ENCODE measurements around the gene C20orf144. TPM values are rescaled to one million over a fixed set of nuclear protein-coding genes. Genes with fewer than 3 reads are reported as not detected.
A peak's percentile ranks its signal among the peaks of the same experiment; 100 is the strongest.
"Not testable (repeated sequence)": the region's sequence is repeated elsewhere in the genome, so short reads cannot be mapped to it uniquely, and the experiment has no call there.

The C20orf144 gene
- total RNA-seq (2014; rRNA removed; shearing (Covaris generic)): 0.12 TPM in 1 of 2 replicates, not detected in the other

DNA sequence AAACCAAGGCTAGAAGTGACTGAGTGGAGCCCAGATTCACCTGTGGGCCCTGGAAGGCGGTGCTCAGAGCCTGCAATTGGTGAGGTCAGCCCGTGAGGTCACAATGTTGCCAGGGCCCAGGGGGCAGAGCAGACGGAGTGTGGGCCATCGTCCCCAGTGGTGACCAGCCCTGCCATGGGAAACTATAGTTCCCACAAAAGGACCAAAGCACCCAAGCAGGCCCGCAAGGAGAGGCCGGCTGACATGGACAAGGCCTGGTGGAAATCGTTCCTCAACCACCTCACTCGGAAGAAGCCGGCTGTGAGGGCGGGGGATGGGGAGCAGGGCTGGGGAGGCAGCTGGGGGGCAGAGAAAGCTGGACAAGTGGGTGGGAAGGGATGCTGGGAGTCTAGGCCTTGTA, at the start of gene C20orf144:
Gene C20orf144, plus strand, starts transcription at position 156 of the 400 bp plus-strand sequence. Its CDS starts 19 bp downstream, at position 175.
- DNase-seq (ENCODE audit: low read depth): no peak

DNA sequence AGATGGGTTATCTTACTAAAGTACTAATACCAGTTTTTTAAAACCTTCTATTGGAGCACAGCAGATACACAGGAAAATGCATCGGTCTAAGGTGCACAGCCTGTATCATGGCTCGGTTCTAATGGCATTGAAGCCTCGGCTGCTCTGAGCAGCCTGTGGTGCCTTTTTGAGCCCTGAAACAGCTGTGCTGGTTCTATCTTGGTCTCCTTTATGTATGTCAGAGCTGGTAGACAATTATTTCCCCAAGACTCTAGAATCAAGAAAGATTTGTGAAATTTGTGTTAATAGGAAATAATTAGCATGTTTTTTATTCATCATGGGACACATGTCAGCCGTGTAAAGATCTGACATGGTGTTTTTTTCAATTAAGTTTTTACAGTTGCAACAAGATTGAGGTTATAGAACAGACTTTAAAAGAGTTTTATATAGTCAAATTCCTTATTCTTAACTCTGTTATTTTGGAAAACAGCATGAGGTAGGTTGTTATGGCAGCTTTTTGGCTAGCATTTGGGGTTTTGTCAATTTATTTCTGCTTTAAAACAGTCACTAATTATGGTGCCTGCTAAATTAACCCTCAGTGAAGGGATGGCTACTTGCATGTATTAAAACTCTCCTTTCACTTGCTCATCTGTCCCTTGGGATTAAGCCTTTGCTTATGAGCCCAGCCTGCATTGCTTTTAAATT, 40.3 kb upstream of the C20orf144 start:
- no peak for DNase-seq (ENCODE audit: low read depth)

DNA sequence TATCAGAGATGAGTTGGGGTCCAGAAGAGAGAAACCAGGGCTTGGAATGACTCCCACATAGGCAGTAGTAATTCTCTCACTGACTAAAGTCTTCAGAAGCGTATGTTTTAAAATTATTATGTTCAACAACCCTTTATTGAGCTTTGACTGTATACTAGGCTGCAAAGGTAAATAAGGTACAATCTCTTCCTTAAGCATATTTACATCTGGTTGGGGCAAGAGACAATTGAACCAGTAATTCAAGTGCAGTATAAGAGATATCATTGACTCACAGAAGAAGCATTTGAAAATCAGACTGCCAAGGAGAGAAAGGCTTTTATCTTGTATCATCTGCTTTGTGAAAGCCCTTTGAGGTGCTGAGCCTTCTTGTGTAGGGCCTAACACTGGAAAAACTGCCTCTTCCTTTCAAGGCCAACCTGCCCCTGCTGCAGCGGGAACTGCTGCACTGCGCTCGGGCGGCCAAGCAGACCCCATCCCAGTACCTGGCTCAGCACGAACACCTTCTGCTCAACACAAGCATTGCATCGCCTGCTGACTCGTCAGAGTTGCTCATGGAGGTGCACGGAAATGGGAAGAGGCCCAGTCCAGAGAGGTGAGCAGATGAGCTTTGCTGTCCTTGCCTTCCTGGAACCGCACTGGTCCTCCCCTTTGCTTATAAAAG, 39.3 kb upstream of the C20orf144 start:
- no peak for DNase-seq (ENCODE audit: low read depth)

DNA sequence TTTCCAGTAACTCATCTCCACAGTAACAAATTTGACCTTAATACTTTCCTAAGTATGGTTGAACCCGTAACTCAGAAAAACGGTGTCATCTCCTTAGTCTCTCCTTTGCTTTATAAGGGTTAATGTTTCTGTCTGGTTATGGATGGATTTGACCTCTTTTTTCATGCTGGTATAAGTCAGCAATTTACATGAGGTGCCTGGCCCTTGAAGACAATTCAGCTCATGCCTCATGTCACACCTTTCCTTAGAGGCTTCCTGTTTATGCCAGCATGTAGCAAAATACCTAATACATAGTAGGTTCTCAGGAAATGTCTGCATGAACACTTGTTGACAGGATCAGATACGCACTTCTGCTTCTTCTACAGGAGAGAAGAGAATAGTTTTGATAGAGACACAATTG, 37.7 kb upstream of the C20orf144 start:
- no peak for DNase-seq (ENCODE audit: low read depth)

DNA sequence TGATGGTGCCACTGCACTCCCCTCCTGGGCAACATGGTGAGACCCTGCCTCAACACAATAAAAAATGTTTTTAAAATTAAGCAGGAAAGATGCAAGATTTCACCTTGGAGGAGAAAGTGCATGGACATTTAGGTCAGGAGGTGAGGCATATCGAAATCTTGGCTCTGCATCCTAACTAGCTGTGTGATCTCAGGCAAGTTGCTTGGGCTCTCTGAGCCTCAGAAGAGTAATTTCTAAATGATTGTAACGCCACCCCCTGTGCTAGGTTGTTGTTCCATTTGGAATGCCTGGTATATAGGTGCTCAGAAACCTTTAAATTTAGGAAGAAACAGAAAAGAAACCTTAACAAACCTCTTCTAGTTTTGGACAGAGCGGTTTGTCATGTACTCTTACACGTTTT, 35.9 kb upstream of the C20orf144 start:
- DNase-seq (ENCODE audit: low read depth): no peak

DNA sequence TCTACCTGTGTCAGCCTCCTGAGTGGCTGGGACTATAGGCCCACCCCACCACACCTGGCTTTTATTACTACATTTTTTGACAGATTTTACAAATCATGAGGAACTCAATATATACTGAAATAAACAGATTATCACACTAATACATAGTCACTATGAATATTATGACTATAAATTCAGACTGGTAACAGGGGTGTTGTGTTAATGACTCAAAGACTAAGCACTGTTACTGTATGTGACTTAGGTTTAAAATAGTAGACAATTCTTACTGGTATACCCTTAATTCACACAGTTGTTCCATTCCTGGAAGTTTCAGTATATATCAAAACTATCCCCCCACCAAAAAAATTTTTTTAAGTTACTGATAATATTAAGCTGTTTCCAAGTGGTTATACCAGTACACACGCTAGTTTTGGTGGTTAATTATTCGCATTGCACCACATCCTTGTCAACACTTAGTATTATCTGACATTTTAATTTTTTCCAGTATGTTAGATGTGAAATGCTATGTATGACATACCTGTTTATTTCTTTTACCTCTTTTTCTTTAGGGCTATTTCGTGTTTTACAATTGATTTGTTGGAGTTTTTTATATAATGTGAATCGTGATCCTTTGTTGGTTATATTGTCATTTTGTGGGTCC, 34.4 kb upstream of the C20orf144 start:
- DNase-seq (ENCODE audit: low read depth): no peak

DNA sequence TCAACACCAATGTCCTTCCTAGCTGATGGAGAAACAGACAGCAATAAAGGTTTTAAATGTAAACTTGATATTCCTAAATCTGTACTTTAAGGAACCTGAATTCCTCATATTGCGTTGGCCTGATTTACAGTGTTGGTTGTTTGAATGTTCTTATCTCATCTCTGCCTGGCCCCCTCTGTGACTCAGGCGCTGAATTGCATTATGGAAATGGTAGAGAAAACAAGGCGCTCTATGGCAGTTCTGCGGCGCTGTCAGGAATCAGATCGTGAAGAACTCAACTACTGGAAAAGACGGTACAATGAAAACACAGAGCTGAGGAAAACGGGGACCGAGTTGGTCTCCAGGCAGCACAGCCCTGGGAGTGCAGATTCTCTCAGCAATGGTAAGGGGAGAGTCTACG, 32.6 kb upstream of the C20orf144 start:
- DNase-seq (ENCODE audit: low read depth): no peak

DNA sequence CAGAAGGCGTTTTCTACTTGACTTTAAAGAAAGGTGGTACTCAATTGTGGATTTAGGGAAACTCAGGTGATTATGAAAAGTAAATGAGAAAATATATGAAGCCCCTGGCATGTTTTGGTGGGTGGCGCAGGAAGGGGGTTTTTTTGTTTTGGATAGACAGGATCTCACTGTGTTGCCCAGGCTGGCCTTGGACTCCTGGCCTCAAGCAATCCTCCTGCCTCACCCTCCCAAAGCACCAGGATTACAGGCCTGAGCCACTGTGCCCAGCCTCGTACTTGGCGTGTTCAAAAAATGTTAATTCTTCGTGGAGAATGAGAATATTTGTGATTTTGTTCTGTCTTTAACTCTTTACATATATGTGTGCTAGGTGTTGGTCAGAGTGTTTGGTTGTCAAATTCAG, 32.1 kb upstream of the C20orf144 start:
- DNase-seq (ENCODE audit: low read depth): no peak

DNA sequence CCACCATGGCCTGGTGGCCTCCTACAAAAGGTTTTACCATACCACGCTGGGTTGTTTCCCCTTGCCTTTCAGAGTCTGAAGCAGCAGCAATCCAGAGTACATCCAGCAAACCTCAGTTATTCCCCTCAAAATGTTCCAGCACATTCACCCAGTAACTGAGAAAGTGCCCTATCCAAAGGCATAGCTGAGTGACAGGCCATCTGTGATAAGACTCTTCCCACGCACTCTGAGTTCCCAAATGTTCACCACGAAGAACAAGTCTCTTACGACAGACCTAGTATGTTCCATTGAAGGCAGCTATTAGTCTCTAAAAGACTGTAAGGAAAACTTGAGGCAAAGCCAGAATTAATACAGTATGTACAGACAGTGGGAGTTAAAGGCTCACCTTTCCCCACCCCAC, 31.6 kb upstream of the C20orf144 start:
- no peak for DNase-seq (ENCODE audit: low read depth)

DNA sequence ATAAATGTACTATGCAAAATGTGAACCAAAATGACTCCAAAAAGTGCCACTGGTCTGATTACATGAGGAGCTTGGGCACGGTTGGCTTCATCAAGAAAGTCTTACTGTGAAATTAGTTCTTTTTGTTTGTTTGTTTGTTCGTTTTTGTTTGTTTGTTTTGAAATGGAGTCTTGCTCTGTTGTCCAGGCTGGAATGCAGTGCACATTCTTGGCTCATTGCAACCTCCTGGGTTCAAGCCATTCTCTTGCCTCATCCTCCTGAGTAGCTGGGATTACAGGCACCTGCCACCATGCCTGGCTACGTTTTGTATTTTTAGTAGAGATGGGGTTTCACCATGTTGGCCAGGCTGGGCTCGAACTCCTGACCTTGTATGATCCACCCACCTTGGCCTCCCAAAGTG, 30.2 kb upstream of the C20orf144 start:
- not testable (repeated sequence) for DNase-seq (ENCODE audit: low read depth)

DNA sequence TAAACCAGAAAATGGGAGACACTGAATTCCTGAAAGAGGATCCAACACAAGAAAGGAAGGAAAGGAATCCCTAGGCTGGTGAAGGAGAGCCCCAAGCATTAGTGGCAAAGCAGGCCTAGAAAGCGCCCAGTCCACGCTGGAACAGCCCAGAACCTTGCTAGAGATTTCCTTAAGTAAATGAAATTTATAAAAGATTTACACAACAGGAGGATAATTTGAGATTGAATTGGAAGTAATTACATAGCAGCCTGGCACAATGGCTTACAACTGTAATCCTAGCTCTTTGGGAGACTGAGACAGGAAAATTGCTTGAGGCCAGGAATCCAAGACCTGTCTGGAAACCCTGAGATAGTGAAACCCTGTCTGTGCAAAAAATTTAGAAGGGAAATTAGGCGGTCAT, 26.8 kb upstream of the C20orf144 start:
- DNase-seq (ENCODE audit: low read depth): no peak

DNA sequence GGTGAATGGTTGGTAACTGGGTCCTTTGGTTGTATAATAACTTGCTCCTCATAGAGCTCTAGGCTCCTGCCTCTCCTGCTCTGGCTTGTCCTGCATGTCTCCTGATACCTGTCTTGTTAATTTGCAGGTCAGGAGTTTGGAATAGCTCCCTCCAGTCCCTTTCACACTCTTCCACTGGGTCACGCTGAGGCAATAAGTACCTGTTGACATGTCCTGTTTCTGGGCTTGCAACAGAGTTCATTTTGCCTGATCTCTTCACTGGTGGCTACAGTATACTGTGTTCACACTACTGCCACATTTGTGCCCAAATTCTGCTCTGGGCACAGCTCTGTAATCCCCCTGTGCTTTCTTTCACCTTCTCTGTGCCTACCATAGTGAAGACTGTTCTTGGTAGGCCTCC, 25.4 kb upstream of the C20orf144 start:
- no peak for DNase-seq (ENCODE audit: low read depth)

DNA sequence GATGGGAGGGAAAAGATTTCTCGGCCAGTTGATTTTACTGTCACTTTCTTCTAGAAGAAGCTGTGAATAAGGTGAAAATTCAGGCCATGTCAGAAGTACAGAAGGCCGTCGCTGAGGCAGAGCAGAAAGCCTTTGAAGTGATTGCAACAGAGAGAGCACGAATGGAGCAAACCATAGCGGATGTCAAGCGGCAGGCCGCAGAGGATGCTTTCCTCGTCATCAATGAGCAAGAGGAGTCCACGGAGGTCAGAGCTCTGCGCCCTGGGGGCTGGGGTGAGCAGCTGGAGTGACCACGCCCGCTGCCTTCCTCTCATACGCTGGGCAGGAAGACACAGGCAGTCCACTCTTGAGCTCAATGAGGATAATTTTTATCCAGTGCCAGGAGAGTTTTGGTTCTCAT, 21.8 kb upstream of the C20orf144 start:
- no peak for DNase-seq (ENCODE audit: low read depth)

DNA sequence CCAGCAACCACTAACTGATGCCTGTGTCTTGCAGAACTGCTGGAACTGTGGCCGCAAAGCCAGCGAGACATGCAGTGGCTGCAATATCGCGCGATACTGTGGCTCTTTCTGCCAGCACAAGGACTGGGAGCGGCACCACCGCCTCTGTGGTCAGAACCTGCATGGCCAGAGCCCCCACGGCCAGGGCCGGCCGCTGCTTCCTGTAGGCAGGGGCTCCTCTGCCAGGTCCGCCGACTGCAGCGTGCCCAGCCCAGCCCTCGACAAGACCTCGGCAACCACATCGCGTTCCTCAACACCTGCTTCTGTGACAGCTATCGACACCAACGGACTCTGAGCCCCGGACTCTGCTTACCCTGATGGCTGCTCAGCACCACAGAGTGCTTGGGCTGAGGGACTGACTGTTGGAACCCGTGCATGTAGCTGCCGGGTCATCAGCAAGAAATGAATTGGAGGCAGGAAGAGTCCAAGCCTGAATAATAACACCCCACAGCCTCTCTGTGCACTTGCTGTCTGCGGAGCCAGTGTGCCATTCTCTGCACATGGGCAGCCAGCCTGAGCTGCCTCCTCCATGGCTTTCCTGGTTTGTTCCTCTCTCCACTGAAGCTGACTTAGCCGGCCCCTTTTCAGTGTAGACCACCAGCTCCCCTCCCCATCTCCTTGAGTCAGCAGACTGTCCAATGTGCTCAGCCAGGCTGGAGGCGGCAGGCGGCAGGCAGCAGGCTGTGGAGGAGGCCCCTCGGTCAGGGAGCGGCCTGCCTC, 17.6 kb upstream of the C20orf144 start:
- no peak for DNase-seq (ENCODE audit: low read depth)

DNA sequence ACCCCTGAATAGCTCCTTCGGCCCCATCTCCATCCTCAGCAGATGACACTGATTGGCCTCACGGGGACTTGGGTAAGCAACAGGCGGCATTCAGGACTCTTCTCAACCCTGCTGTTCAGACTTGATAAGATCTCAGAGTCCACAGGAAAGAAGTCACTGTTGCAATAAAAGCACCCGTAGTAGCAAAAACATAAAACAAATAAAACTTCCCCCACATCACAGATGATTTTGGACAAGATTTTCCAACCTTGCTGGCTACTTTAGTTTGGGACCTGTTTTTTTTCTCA, 17.1 kb upstream of the C20orf144 start:
- DNase-seq (ENCODE audit: low read depth): no peak

DNA sequence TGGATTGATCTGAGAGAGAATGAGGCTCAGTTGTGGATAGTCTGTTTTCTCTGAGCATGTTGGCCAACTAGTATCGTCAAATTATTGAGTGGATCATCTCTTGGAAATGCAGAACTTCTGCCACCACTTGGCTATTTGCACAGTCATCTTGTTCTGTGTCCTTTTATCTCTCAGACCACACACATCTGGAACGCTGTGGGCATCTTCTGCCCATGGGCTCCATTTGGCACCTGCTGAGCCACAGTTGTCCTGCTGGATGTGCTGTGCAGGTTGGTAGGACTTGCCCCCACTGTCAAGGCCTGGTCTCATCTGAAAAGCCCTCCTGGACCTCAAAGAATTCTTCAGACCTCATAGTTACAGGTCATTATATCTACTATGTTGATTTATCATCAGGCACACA, 16.7 kb upstream of the C20orf144 start:
- no peak for DNase-seq (ENCODE audit: low read depth)

DNA sequence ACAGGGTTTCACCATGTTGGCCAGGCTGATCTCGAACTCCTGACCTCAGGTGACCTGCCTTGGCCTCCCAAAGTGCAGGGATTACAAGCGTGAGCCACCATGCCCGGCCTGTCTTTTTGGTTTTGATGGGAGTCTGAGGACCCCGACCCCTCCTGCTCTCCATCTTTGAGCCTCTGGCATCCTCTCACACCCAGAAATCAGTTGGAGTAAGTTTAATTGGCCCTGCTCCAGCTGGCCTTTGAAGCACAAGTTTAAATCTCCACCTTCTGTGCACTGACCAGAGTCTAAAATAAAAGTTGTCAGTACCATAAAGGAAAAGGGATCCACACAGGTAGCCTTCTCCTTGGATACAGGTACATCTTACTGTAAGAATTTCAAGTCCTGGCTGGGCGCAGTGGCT, 15.9 kb upstream of the C20orf144 start:
- no peak for DNase-seq (ENCODE audit: low read depth)

DNA sequence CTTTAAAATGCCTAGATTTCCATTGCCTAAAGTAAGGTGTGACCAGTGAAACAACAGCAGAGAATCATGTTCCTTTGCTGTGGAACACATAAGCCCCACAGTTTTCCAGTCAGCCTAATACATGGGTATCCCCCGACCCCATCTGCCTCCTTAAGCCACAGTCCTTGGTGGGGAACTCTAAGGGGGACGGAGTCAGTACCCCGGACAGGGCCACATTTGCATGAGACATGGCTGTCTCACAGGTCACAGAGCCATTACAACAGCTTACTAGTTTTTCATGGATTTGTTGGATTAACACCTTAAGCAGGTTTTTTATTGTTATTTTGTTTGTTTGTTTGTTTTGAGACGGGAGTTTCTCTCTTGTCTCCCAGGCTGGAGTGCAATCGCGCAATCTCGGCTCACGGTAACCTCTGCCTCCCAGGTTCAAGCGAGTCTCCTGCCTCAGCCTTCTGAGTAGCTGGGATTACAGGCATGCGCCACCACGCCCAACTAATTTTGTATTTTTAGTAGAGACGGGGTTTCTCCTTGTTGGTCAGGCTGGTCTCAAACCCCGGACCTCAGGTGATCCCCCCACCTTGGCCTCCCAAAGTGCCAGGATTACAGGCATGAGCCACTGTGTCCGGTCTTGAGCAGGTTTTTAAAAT, 15.0 kb upstream of the C20orf144 start:
- DNase-seq (ENCODE audit: low read depth): not testable (repeated sequence)

DNA sequence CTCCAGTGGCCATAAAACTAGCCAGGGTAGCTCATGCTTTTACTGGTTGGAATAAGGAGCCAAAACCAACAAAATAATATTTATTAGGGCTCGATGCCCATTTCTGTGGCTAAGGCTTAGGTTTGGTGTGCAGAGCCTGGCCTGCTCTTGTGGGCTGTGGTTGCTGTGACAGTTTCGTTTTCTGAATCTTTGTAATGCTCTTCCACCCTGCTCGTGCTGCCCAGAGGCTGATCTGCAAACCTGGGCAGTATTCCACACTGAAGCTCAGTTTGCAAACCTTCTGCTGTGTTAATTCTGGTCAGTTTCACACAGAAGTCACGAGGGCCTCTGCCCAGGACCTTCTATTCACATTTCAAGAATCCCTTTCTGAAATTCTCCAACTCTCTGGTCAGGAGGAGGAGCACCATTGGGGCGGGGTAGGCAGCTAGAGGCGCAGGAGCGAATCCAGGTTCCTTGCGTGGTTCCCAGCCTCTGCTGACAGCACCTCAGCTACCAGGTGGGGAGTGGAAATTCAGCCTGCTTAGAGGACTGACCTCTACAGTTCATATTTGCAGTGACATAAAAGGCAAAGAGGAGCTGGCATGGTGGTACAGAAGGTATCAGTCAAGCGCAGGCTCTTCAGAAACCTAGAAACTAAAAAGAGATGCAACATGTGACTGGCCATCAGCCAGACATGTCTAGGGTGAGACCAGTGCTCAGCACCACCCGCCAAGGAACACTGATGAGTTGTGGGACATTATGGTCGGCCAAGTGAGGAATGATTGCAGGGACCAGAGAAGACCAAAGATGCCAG, 14.3 kb upstream of the C20orf144 start:
- peak; percentile 93 for DNase-seq (ENCODE audit: low read depth)

DNA sequence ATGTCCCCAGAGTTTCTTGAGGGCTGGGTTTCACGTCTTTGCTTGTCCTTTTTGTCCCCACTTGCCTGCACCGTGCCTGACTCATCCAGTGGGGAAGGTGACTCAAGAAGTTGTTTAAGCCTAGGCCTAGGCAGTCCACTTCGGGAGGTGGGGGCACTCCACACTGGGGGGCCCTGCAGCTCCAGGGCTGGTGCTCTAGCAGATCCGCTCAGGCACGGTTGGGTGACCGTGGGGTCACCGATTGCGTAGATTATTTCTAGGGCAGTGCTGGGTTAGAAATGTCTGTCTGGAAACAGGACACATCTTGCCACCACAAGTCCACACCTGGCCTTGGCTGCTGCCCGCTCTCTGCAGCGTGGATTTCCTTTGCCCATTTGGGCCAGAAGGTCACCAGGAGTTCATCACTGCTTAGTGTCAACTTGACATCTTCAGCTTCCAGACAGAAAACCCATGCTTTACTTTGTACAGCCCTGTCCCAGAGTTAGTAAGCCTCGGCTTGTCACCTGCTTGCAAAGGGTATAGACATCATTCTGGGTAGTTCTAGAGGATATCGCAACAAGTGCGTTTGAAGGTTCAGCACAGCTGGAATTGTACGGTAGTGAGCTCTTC, 13.6 kb upstream of the C20orf144 start:
- peak; percentile 73 for DNase-seq (ENCODE audit: low read depth)

DNA sequence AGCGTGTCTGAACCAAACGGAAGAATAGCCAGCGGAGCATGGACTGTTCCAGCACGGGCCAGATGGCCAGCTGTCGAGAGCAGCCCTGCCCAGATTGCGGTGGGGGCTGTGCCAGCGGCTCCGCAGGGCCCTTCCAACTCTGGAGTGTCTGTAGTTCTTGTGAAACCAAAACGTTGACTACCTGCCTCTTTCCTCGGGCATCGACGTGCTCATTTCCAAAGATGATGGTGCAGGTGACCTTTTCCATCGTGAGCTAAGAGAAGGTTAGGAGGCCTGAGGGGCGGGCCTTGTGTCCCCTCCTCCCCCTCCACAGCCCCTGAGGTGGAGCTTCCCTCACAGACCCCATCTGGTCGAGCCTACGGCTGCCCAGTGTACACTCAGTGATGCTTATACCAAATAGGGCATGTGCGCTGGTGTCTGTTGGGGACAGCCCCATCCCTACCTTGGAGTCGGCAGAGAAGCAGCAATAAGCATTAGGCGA, 12.9 kb upstream of the C20orf144 start:
- no peak for DNase-seq (ENCODE audit: low read depth)

All from M059J (cell line).